GM18498 (cell line): ENCODE results near the gene COX19.
"Not testable (repeated sequence)": the region's sequence is repeated elsewhere in the genome, so short reads cannot be mapped to it uniquely, and the experiment has no call there.

Experiments used
- ATAC-seq: cut with Tn5 transposase; IDR thresholded peaks from one replicate; pipeline ENCODE4 v1.9.1; 2021; ENCODE audit warnings: mild to moderate bottlenecking, moderate library complexity; ENCODE audit not compliant: unreplicated experiment

The COX19 gene

DNA sequence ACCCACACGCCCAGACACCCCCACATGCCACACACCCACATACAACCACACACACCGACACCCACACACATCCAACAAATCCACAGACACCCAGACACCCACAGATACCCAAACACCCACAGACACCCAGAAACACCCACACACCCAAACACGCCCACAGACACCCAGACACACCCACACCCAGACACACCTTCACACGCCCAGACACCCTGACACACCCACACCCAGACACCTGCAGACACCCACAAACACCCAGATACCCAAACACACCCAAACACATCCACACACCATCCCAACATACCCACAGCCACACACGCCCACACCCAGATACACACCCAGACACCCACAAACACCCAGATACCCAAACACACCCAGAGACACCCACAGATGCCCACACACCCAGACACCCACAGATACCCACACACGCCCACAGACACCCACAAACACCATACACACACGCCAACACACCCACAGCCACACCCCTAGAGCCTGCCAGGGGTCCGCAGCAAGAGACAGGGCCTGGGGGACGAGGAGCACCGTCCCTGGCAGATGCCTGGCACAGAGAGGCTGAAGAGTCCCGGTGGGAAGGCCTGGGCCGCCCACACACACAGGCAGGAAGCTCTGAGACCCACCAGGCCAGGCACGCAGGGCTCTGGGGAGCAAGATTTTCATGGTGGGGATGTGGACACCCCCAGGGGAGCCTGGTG lies 36.1 kb upstream of the COX19 start:
- no peak for ATAC-seq

DNA sequence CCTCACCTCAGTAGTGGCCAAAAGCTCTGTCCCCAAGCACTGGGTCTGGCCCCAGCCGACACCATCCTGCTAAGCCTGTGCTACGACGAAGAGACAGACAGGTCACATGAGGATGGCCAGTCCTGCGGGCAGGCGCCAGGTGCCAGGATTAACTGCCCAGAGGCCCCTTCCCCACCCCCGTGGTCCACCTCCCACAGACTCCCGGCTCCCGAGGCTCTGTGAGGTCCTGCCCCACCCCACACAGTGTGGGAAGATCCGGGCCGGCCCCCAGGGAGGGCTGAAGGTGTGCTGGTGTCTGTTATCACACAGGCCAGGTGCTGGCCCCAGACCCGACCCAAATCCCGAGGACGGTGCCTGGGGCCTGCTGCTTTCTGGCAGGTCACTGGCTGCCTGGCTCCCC lies 34.9 kb upstream of the COX19 start:
- ATAC-seq: no peak

DNA sequence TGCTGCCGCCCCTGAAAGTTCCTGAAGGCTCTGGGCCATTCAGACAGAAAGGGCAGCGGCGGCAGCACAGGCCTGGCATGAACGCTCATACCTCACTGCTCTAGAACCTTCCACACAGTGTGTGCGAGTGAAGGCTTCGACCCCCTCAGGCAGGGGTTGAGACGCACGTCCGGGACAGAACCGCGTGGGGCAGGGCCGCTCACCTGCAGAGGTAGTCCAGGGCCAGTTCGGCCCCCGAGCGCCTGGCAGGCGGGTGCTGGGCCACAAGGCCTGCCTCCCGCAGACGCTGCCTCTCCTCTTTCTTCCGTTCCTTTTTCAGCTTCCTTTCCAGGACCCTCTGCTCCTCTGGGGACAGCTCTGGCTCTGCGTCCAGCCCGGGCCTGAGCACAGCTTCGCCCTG lies 34.4 kb upstream of the COX19 start:
- no peak for ATAC-seq

DNA sequence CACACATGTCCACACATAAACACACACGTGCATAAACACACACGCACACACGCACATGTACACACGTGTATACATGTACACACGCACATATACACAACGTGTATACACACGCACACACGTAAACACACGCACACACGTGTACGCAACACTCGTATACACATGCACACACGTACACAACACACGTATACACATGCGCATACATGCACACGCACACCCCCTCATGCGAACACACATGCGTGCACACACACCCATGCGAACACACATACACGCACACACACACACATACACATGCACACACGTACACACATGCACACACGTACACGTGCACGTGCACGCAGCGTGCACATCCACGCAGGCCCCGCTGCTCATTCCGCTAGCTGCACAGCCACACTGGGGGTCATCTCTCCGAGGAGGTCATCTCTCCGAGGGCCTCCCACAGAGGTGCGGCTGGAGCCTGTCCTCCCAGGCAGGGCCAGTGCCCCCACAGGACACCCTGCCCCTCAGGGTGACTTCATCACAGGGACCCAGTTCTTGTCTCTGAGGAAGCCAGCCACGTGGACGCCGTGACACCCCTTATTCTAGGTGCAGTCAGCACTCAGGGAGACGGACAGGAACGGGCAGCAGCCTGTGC lies 33.5 kb upstream of the COX19 start:
- no peak for ATAC-seq

DNA sequence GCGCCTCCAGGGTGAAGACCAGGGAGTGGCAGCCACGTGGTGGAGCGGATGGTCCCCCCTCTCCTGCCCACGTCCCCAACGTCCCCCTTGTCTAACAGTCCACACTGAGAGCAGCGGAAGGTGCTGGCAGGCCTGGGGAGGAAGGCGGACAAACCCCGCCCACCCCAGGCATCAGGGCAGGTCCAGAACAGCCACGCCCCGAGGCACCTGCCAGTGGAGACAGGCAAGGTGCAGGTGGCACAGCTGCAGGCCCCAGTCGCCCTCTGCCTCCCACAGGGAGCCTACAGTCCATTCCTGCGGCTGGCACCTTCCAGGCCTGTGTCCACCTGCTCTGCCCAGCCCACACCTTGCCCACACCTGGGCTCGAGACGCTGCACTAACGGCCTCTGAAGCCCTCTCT lies 32.6 kb upstream of the COX19 start:
- no peak for ATAC-seq

DNA sequence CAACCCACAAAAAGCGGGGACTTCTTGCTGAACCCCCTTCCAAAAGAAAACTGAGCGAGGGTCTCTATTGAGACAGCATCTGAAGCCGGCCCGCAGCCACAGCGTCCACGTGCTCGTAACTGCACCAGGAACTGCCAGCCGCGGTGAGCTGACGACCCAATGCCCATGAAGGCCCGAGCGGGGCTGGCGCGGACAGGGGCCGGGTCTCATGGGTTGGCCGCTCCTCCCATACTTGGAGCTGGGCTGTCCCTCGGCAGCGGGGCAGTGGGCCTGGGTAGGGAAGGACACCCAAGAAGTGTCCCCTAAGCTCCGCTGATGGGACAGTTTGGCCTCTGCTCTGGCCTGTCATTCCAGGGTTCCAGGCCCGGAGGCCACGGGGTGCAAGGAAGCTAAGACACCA lies 30.0 kb upstream of the COX19 start:
- no peak for ATAC-seq

DNA sequence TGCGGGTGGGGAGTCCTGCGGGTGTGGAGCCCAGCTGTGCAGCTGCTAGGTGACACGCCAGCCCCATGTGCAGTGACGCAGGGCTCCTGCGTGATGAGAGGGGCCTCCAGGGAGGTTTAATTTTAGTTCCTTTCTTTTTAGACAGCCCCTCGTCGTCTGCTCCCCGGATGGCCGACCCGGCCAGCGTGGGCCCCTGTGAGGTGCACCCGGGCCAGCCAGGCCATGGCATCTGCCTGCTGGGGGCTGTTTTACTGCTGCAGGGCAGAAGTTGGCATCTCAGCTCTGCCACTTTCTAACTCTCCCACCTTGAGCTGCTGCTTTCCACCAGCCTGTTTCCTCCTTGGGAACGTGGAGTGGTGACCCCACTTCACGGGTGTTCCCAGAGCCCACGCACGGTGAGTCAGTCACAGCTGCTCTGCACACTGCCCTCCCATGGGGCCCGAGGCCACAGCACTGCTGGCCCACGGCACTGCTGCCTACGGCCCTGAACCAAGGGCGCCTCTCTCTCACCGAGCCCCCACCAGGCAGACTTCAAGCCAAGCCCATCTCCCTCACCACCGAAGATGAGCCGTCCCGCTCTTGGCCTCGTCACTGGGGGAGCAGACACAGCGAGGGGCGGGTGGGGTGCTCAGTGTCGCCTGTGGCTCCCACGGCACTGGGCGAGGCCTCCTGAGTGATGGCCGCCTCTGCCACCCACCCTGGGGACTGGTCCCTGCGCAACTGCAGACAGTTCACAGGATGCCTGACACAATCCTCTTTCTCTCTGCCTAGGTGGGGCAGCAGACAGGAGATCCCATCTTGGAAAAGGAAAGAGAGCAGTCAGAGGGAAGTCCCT lies 28.9 kb upstream of the COX19 start:
- no peak for ATAC-seq

DNA sequence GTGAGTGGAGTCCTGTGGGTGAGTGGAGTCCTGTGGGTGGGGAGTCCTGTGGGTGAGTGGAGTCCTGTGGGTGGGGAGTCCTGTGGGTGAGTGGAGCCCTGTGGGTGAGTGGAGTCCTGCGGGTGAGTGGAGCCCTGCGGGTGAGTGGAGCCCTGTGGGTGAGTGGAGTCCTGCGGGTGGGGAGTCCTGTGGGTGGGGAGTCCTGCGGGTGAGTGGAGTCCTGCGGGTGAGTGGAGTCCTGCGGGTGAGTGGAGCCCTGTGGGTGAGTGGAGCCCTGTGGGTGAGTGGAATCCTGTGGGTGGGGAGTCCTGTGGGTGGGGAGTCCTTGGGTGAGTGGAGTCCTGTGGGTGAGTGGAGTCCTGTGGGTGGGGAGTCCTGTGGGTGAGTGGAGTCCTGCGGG lies 27.1 kb upstream of the COX19 start:
- ATAC-seq: not testable (repeated sequence)

DNA sequence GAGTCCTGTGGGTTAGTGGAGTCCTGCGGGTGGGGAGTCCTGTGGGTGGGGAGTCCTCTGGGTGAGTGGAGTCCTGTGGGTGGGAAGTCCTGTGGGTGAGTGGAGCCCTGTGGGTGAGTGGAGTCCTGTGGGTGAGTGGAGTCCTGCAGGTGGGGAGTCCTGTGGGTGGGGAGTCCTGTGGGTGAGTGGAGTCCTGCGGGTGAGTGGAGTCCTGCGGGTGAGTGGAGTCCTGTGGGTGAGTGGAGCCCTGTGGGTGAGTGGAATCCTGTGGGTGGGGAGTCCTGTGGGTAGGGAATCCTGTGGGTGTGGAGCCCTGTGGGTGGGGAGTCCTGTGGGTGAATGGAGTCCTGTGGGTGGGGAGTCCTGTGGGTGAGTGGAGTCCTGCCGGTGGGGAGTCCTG lies 26.7 kb upstream of the COX19 start:
- ATAC-seq: not testable (repeated sequence)

DNA sequence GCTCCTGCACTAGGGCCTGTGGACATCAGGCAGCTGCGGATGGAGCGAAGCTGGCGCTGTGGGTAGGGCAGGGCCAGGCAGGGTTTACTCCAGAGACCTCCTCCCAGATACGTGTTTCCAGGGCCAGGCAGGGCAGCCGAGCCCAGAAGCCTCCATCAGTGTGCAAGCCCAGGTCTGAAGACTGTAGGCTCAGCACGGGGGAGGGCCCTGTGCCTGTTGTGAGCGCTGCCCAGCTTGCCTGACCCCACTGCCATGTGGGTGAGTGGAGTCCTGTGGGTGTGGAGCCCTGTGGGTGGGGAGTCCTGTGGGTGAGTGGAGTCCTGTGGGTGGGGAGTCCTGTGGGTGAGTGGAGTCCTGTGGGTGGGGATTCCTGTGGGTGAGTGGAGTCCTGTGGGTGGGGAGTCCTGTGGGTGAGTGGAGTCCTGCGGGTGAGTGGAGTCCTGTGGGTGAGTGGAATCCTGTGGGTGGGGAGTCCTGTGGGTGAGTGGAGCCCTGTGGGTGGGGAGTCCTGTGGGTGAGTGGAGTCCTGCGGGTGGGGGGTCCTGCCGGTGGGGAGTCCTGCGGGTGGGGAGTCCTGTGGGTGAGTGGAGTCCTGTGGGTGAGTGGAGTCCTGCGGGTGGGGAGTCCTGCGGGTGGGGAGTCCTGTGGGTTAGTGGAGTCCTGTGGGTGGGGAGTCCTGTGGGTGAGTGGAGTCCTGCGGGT lies 25.9 kb upstream of the COX19 start:
- not testable (repeated sequence) for ATAC-seq

DNA sequence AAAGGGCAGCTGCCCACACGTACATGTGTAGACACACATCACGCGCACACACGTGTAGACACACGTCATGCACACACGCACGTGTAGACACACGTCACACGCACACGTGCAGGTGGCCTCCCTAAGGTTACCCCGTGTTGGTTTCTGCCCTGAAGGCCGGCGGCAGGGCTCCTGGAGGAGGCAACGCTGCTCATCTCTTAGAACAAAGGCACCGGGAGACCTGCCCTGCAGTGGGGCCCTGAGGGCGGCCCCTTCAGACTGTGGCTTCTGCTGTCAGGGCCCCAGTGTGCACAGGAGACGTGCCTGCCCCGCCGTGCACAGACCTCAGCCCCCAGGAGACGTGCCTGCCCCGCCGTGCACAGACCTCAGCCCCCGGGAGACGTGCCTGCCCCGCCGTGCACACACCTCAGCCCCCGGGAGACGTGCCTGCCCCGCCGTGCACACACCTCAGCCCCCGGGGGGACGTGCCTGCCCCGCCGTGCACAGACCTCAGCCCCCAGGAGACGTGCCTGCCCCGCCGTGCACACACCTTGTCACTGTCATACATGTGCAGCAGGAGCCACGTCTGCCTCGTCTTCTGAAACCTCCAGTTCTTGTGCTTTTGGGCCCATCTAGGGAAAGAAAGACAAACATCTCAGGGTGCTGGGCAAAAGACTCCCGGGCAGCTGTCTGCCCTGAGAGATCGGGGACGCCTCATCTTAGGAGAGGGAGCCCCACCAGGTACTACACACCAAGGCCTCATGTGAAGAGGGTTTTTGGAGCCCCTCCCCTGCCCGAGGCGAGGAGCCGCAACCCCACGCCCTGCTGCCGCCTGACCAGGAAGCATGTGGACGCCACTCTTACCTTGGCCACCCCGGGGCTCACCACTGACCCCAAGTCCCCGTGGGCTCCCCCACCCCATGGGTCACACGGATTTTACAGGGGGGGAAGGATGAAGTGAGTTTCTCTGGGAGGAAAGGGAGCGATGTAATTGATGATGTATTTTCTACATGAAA lies 24.9 kb upstream of the COX19 start:
- ATAC-seq: no peak

DNA sequence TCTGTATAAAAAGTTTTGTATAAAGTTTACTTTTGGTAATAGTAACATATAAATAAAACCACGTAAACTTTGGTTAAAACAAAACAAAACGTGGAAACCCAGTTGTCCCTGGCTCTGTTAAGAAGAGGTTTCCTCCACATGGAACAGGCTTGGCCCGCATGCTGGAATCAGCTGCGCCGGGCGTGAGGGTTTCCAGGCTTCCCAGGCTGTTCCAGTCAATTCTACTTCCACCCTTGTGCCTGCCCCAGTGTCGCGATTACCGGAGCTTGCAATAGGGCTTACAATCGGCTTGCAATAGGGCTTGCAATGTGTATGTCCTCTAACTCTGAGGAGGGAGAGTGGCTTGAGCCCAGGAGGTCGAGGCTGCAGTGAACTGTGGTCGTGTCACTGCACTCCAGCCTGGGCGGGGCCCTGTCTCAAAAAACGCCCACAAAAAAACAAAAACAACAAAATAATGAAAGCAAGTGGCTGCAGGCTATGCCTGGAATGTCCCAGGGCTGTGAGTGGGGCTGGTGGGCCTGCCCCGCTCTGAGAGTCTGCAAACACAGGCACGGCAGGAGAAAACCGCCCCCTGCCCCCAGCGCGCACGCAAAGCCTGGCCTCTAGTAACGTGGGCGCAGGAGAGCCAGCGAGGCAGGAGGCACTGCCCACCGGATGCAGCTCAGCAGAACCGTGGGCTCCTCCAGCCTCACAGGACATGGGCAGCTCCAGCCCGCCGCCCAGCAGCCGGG lies 24.0 kb upstream of the COX19 start:
- no peak for ATAC-seq

DNA sequence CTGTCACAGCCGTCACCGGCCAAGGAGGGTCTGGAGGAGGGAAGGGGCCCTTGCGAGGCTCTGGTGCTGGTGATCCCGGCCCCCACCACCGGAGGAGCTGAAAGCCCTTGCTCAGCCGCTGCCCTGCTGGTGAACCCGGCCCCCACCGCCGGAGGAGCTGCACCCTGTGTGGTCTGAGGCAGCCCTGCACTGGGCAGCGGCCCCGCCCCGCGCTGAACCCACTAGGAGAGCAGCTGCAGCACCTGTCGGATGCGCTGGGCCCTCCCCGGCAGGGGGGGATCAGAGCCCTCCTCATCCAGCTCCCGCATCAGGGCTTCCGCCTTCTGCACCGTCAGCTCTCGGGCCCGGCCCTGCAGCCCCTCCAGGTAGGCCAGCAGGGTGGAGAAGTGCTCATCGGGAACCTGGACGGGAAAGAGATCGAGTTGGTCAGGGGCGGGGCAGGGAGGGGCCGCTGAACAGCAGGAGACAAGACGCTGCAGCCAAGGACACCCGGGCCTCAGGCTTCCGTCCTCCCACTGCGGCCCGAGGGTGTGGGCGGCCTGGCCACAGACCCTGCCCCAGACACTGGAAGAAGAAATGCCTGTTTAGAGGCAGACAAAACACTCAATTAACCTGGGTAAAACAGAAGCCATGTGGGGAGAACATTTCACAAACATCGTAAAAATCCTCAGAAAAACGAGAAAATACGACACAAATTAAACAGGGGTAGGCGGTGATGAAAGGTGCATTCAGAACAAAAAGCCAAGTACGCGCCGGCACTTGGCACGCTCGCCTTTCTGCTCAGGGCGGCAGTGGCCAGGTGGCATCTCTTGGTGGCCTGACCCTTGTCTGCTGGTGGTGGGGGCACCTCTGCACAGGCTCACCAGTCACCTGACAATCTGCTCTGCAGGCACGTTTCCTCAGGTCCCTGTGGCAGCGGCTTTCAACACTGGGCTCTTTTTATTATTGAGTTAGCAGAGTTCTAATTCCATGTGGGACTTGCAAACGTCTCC lies 22.4 kb upstream of the COX19 start:
- no peak for ATAC-seq

DNA sequence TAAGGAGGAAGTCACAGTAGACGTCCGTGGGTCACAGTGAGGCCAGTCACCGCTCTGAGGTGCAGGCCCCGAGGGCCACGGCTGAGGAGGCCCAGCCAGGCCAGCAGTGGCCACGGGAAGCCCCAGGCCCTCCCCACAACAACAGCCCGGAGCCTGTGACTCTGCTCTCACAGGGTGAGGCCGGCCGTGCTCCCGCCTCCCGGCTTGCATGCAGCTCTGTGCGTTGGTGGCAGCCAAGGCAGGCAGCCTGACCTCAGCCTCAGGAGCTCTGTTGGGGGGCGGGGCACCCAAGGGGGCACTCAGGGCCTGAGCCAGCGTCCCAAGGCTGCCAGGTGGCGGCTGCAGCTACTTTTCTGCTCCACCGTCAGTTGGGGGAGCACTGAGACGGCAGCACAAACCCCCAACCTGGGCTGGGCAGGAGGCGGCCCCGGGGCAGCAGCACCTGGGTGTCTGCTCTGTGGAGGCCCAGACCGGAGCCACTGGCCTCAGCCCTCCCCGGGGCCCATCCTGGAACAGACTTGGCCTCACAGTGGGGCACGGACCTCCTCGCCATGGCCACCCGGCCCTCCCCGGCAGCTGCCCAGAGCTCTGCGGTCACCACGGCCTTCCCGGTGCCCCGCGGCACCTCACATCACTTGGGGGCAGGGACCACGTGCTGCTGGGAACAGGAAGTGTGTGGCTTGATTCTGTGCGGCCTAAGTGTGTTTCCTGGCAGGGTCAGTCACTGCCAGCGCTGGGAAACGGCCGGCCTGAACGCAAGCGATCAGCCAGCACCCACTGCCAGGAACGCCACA lies 20.9 kb upstream of the COX19 start:
- ATAC-seq: no peak

DNA sequence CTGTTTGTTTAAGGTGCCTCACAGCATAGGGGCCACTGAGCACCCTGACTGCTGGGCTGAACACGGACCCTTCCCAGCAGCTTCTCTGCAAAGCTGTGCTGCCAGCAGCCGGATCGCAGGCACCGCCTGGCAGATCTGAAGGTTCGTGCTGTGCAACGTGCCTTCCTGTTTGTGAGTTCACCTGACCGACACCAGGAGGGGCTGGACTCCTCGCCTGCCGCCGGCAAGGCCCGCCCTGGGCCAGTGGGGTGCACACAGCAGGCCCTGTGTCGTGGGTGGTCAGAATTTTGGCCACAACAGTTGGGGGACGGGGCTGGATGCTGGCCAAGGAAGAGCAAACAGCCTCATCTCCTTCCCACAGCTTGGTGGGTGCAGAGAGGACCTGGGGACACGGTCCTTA lies 20.2 kb upstream of the COX19 start:
- ATAC-seq: no peak

DNA sequence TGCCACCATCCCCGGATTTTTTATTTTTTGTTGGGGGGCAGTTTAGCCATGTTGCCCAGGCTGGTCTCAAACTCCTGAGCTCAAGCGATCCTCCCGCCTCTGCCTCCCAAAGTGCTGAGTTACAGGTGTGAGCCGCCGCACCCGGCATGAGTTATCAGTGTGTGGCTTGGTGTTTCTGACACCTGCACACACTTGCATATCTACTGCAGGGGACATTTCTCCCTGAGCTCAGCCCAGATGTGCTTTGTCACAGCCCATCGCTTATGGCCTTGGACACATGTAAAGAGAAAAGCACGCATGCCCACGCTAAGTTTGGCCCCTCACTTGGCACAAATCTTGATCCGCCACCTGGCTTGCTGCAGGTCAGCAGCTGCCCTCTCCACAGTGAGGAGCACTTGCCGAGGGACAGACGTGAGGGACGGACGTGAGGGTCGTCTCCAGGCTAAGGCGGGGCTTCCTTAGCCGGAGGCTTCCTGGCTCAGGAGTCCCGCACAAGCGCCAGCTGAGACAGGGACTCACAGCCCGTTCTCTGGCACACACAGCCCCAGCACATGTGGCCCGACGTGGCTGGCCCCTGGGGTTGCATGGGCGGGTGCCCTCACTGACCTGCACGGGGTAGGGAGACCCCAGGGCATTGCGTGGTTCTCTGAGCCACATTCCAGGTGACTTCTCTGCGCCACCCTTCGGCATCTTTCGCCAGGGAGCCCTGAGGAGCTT lies 19.4 kb upstream of the COX19 start:
- ATAC-seq: no peak
